ENCODE data around the gene S100Z.

- TF ChIP-seq CTCF (IDR thresholded peaks at IDR 0.05): no peak
- TF ChIP-seq EZH2 (IDR thresholded peaks at IDR 0.05): no peak
Observed at GRCh38 chr5:76956033-76956432, 106.2 kb downstream of the S100Z start.
